GM15510 (cell line): ENCODE measurements around the gene SPAAR.

ENCODE experiments used
- POLR2A ChIP-seq: IDR thresholded peaks from 3 replicates; pipeline ENCODE4 v1.6.1; 2011; ENCODE audit warnings: borderline replicate concordance; ENCODE audit not compliant: insufficient read length; ENCODE audit errors: extremely low read depth

The SPAAR gene

DNA sequence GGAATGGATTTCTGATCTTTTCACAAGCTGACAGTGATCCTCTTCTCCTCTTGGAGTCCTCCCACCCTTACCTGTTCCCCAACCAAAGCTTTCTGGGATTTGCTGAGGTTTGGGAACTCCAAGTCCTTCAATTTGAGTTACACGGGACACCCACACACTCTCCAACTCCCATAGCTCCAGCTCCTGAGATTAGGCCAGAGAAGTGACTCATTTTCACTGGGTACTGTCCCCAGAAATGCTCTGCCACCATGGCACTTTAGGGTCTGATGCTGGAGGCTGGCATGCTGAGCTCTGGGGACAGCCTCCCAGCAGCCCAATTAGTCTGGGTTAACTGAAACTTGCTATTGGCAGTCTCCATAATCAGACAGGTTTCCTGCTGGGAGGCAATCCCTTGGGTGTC, 17.2 kb upstream of the SPAAR start:
- TF ChIP-seq POLR2A, result no peak

DNA sequence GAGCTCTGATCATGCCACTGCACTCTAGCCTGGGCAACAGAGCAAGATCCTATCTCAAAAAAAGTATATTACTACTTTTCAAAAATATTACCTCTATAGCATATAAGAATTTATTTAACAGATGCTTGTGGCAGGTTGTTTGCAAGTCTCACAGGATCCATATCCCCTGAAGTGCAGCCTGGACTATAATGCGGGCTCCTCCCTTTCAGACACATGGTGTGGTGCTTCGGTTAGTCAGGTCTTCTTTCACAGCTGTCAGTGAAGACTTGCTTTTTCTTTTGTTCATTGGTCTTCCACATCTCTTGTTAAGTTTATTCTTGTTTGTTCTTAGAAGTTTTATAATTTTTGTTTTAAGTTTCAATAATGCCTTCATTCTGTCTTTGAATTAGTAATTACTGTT, 12.7 kb upstream of the SPAAR start:
- no peak for TF ChIP-seq POLR2A

DNA sequence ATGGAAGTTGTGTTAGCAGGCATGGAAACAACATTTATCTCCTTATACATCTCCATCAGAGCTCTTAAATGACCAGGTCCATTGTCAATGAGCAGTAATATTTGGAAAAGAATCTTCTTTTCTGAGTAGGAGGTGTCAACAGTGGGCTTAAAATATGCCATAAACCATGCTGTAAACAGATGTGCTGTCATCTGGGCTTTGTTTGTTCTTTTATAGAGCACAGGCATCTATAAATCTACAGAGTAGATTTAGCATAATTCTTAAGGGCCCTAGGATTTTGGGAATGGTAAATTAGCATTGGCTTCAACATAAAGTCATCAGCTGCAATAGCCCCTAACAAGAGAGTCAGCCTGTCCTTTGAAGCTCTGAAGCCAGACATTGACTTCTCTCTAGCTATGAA, 11.0 kb upstream of the SPAAR start:
- no peak for TF ChIP-seq POLR2A

DNA sequence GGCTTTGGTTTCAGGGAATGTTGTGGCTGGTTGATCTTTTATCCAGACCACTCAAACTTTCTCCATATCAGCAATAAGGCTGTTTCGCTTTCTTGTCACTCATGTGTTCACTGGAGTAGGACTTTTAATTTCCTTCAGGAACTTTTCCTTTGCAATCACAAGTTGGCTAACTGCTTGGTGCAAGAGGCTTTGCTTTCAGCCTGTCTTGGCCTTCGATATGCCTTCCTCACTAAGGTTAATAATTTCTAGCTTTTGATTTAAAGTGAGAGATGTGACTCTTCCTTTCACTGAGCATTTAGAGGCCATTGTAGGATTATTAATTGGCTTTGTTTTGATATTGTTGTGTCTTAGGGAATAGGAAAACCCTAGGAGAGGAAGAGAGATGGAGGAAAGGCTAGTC, 10.3 kb upstream of the SPAAR start:
- no peak for TF ChIP-seq POLR2A

DNA sequence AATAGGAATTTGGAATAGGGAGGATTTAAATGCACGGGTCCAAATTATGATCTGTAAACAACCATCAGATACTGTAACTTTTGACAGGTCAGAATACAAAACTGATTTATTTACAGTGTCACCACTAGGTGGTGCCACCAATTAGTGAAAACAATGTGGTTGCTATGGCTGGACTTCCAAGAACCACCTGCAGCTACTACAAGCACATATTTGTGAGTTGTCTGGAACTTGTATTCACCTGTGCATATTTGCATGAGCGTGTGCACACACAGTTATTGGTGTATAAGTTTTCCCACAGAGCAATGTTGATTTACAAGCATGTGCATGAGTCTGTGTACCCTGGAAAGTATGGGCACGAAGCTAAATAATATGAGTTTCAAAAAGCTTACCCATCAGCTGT, 6.2 kb upstream of the SPAAR start:
- TF ChIP-seq POLR2A, result no peak

DNA sequence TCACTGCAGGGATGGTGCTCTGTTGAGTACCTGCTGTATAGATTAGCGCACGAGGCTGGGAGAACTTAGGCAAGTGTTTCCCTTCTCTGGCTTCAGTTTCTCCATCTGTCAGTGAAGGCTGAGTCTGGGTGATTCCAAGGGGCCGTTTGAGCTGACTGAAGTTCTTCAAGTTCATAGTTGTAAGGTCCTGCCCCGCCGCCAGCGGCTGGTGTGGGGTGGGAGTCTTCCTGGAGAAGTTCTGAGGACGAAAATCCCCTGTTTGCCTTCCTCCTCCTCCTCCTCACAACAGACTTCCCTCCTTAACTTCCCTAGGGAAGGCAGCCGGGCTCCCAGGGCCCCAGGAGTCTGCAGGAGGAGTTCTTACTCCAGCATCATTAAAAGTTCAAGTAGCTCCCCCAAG, 5.0 kb upstream of the SPAAR start:
- TF ChIP-seq POLR2A, result no peak

DNA sequence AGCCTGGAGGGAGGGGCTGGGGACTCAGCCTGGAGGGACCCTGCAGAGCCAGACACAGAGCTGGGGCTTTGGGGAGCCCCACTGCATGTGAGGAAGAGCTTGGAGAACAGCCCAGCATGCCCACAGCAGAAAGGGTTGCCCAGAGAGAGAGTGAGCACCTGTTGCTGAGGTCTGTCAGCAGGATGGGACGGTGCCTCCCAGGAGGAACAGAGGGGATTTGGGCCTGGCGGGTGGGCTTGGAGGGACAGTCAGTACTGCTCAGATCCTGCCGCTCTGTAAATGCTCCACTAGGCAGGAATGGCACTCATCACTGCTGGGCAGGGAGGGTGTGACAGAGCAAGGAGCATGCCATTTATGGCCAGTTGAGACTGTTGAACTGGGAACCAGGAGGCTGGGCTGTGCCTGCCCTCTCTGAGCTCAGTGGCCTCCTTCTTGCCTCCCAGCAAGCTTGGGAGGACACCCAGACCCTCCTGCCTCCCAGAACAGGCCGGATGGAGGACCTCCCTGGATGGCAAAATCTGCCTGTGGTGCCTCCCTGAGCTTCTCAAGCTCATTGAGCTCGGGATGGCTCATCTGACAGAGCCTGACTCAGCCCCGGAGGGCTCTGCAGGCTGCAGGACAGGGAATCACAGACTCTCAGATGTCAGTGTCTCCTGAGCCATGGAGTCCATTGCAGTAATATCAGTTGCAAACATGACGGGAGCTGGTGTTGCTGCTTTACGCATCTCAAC, 4.1 kb upstream of the SPAAR start:
- TF ChIP-seq POLR2A, result no peak

DNA sequence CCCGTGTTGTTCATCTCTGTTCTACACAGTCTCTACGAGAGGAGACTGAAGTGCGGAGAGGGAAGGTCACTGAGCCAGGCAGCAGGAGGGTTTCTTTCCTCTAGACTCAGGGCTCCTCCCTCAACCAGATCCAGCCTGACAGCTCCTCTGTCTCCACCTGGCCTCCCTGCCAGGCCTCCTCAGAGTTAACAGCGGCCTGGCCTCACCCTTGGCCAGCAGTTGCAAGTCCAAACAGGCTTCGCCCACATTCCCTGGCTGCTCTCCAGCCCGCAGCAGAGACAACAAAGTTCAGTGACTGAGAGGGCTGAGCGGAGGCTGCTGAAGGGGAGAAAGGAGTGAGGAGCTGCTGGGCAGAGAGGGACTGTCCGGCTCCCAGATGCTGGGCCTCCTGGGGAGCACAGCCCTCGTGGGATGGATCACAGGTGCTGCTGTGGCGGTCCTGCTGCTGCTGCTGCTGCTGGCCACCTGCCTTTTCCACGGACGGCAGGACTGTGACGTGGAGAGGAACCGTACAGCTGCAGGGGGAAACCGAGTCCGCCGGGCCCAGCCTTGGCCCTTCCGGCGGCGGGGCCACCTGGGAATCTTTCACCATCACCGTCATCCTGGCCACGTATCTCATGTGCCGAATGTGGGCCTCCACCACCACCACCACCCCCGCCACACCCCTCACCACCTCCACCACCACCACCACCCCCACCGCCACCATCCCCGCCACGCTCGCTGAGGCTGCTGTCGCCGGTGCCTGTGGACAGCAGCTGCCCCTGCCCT, 3.2 kb upstream of the SPAAR start, which contains the start of gene HRCT1:
TSS of gene HRCT1 (plus strand) at position 291 of the 768 bp plus-strand sequence. CDS start at position 377, 86 bp downstream.
- TF ChIP-seq POLR2A, result no peak

DNA sequence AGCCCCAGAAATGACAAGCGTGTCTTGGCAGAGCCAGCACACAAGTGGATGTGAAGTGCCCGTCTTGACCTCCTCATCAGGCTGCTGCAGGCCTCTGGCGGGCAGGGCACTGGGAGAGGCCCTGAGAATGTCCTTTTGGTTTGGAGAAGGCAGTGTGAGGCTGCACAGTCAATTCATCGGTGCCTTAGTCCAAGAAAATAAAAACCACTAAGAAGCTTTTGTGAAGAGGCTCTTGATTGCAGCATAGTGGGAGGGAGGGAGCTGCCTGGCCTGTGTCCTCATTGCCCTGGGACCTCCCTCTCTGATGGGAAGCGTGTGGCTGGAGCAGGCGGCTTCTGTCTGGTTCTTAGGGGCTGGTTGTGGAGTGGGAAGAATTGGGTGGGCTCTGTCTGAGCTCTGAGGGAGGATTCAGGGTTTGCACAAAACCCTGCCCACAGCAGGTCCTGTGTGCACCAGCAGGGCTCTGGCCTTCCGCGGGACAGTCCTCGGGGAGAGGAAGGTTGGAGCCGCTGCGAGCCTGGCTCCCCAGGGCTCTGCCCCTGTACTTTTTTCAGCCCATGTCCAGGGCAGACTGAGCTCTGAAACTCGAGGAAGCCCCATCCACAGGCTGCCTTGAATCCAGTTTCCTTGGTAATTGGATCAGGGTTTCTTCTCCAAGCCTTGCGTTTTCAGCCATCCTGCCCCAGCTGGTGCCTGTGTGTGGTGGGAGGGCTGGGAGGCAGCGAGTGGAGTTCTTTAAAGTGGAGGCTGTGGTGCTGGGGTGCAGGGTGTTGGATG, 2.2 kb upstream of the SPAAR start:
- no peak for TF ChIP-seq POLR2A

DNA sequence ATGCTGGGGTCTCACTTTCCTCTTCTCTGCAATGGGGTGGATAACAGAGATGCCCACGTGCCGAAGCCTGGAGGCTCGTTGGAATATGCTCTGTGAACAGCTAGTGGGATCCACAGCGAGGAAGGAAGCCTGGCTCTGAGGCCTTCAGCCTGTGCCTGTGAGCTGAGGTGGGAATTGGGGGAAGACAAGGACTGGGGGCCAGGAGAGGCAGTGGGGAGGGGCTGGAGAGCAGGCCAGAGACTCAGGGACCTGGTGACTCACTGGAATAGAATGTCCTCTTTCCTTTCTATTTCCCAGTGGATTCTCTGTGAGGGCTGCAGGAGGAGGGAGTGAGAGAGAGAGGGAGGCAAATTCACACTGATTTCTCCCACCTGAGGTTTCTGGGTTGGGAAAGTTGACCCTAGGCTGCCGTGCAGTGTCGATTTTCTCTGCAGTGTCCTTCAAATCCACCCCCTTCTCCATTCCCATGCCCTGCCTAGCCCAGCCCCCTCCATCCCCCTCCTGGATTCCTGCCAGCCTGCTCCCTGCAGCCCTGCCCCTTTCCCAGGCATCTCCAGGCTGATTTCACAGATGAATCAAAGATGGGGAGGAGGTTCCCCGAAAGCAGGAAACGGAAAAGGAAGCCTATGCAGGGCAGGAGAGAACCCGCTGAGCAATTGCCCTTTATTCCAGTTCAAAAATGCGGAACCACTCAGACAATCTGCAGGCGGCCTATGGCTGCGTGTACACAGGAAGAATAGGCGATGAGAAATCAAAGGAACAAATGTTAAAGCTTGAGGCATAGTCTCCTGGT, 1.4 kb upstream of the SPAAR start:
- TF ChIP-seq POLR2A, result no peak

DNA sequence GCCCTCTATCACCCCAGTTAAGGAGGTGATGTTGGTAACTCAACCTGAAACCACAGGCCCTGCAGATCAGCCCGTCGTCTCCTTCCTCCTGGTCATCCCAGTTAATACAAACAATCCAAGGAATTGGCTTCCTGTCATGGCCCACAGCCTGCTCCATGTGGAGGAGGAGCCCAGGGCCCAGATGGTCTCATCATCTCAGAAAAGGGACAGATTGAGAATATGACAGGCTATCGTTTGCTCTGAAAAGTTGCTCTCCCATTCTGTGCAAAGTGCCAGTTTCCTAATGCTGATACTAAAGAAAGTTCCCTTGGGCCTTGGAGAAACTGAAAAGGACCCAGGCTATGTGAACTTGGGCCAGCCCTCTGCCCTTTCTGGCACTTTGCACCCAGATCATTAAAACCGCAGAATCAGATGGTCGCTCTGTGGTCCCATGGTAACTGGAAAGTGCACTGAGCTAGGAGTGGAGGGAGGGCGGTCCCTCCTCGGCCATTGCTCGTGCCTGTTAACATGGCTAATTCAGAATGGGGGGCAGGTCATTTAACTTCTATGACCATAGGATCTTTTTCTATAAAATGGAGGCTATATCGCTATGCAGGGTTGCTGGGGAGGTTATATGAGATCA, 675 bp upstream of the SPAAR start:
- TF ChIP-seq POLR2A, result no peak

DNA sequence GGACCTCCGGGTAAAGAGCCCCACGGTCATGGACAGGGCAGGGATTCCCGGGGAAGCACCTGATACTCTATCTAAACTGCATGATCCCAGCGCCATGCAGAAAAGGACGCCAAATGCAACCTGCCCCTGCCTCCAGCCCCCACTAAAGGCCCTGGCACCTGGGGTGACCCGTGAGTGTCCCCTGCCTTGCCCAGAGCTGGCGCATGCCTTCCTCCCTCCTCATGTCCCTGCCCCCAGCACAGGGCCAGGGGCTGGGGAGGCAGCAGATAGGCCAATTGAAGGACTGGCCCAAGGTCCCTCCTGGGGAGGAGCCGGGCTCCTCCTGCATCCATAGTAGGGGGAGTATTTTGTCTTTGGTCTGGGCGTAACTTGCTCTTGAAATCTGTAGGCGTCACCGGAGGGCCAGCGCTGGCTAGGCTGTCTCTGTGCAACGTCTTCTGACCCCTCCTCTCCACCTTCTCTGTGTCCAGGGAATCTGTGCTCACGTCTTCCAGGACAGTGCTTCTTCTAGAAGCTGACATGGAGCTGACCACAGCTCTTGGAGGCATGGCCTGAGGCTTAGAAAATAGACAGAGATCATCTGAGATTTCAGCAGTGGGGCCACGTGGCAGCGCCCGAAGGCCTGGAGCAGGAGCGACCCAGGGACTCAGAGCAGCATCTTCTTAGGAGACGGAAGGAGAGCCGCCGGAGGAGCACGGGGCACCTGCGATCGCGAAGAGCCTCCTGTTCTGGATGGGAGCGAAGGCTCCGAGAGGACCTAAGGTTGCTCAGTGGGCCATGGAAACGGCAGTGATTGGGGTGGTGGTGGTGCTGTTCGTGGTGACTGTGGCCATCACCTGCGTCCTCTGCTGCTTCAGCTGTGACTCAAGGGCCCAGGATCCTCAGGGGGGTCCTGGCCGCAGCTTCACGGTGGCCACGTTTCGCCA, 660 bp downstream of the SPAAR start:
- TF ChIP-seq POLR2A, result no peak
